T-helper 17 cell (primary cell): ENCODE measurements around the gene CORO1A. TPM values are rescaled to one million over a fixed set of nuclear protein-coding genes. Genes with fewer than 3 reads are reported as not detected.

ENCODE experiments used
- ATAC-seq: fragments of 150-1000 bp; cut with Tn5 transposase; 2 replicates; pipeline ENCODE4 v1.10.0; 2021; ENCODE audit warnings: mild to moderate bottlenecking, moderate library complexity
- DNase-seq, 3 donors: peaks; one replicate each; pipeline versions ENCODE4 v3.0.0 to v3.0.0-alpha.2; 2020 to 2021
- H3K9me3 ChIP-seq: one replicate; pipeline ENCODE4 v1.7.0; 2013; ENCODE audit warnings: low read length, mild to moderate bottlenecking; ENCODE audit not compliant: control insufficient read depth, poor library complexity, severe bottlenecking
- H3K27ac Mint-ChIP-seq: one replicate; pipeline ENCODE4 v1.8.0; 2022; ENCODE audit warnings: mild to moderate bottlenecking, moderate library complexity, mixed read lengths
- H3K27me3 Mint-ChIP-seq: one replicate; pipeline ENCODE4 v1.8.0; 2022; ENCODE audit warnings: mixed read lengths
- H3K36me3 Mint-ChIP-seq: one replicate; pipeline ENCODE4 v1.8.0; 2022; ENCODE audit warnings: low read depth, mixed read lengths
- H3K4me1 Mint-ChIP-seq: one replicate; pipeline ENCODE4 v1.8.0; 2022; ENCODE audit warnings: mild to moderate bottlenecking, mixed read lengths
- H3K4me3 Mint-ChIP-seq: one replicate; pipeline ENCODE4 v1.8.0; 2022; ENCODE audit warnings: mild to moderate bottlenecking, moderate library complexity, mixed read lengths
- total RNA-seq, 4 donors: library from RNA in 2 of 4; stranded (reverse) in 2 of 4; gene quantifications; one replicate each; pipeline ENCODE4 v1.2.3 and lab custom pipeline; 2022 to 2026

The CORO1A gene
- total RNA-seq (100 to 1,000 TPM; 665 to 718 TPM), total RNA-seq (lab: John Stamatoyannopoulos, UW) (344 to 645 reads per million in 2 donors)

DNA sequence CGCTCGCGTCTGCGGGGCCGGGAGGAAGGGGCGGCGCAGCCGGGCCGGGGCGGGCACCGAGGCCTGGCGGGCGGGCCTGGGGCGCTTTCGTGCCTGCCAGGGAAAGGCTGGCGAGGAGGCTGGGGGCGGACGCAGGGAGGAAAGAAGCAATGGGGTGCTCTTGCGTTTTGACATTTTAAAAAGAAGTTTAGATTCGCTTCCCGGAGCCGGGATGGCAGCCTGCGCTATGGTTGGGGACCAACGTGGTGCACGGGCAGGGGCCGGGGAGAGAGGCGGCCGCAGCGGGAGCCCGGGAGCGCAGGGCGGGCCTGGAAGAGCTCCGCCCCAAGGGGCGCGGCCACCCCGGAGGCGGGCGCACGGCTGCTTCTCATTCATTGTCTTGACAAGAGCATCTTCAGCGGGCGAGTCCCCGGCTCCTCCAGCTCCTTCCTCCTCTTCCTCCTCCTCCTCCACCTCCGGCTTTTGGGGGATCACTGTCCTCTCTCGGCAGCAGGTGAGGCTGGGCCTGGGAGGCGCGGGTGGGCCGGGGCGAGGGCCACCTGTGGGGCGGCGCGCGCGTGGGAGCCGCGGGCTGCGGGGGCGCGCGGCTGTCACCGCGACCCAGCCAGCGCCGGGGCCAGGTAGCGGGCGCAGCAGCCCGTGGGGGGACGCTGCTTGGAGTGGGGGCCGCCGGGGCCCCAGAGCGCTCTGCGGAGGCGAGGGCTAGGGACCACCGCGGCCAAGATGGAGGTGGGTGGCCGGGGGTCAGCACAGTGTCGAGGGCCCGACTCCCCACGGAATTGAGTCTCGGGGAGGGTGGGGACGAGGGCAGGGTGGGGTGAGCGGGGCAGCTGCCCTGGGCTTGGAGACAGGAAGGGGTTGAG, at the start of gene CORO1A:
CORO1A (plus strand) TSS at position 370 of the 863 bp plus-strand sequence. CDS start 1,608 bp downstream, outside the sequence.
- Mint-ChIP-seq H3K27me3 (no peaks in the 10 kb centered on the region), H3K4me3 (peak within 1 kb of the TSS; percentile 99), H3K27ac (peak within 1 kb of the TSS; percentile 98), H3K36me3 (peaks cover 15% of the 10 kb centered on the region), H3K4me1 (peaks cover 35% of the 10 kb centered on the region)
- H3K9me3 ChIP-seq: no peaks in the 10 kb centered on the region
- DNase-seq (peak; percentile 70 to 79 (median 76)), ATAC-seq (peak; percentile 63)

DNA sequence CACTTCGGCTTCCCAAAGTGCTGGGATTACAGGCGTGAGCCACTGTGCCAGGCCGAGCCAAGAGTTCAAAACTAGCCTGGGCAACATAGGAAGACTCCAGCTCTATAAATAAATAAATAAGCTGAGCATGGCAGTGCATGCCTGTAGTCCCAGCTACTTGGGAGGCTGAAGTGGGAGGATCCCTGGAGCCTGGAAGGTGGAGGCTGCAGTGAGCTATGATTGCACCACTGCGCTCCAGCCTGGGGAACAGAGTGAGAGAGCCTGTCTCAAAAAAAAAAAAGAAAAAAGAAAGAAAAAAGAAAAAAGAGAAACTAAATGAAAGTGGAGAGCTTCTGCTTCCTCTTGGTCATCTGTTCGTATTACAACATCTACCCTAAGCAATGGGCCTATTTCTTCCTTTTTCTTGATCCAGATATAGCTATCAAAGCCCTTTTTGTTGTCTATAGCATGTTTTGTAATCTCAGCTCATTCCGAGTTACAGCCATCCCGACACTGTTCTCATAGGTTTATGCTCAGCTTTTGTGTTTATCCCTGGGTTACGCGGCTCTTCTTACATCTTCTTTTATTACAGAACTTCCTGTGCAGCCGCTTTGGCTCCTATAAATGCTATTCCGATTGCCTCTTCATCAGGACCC, 46.3 kb upstream of the CORO1A start:
- no peaks in the 10 kb centered on the region for H3K36me3 Mint-ChIP-seq
- peaks cover 11% of the 10 kb centered on the region for H3K4me1 Mint-ChIP-seq
- H3K4me3 Mint-ChIP-seq: no peak overlapping the region
- ATAC-seq (no peak), DNase-seq (no peak)
- no peaks in the 10 kb centered on the region for H3K9me3 ChIP-seq
- H3K27ac Mint-ChIP-seq: peak overlapping the region; percentile 53
- H3K27me3 Mint-ChIP-seq: no peaks in the 10 kb centered on the region

DNA sequence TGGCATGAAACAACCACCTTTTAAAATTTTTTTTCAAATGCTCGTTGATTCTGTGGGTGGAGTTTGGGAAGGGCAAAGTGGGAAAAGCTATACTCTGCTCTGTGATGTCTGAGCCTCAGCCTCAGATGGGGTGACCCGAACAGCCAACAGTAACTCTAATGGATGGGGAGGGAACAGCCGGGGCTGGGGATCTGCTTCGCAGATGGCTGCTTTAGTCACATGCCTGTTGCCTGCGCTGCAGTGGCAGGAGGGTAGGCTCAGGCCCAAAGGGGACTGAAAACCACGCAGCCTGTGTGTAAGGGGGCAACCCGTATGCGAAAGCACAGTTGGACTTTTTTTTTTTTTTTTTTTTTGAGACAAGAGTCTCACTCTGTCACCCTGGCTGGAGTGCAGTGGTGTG, 45.5 kb upstream of the CORO1A start:
- no peak overlapping the region for H3K27ac Mint-ChIP-seq
- H3K27me3 Mint-ChIP-seq: no peaks in the 10 kb centered on the region
- no peak for ATAC-seq
- no peaks in the 10 kb centered on the region for H3K9me3 ChIP-seq
- H3K4me1 Mint-ChIP-seq: peaks cover 11% of the 10 kb centered on the region
- DNase-seq: no peak
- no peaks in the 10 kb centered on the region for H3K36me3 Mint-ChIP-seq
- no peak overlapping the region for H3K4me3 Mint-ChIP-seq

DNA sequence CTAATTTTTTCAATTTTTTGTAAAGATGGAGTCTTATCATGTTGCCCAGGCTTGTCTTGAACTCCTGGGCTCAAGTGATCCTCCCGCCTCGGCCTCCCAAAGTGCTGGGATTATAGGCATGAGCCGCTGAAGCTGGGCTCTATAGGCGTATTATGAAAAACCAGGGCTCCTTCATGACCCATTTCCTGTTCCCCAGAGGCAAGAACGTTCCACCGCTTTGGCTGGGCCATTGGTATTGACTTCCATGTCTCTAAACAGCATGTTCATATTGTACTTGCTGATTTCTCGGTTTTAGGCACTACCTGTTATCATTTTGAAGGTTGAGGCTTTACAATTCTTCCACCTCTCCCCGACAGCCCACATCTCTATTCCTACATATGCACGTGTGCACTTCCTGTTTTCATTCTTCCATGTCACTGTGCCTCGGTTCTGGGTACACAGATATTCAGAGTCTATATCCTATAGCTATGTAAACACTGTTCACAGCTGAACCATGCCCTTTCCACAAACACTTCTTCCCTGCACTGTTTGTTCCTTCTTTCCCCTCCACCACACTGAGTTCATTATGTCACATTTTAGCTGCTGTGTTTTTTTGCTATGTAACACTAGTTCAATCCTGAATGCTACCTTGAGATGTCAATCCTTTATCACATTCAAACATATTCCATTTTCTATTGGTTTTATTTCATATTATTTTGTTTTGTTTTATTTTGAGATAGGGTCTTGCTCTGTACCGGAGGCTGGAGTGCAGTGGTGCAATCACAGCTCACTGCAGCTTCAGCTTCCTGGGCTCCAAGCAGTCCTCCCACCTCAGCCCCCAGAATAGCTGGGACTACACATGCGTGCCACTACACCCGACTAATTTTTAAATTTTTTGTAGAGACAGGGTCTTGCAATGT, 43.6 kb upstream of the CORO1A start:
- no peaks in the 10 kb centered on the region for H3K9me3 ChIP-seq
- peak; percentile 27 for ATAC-seq
- no peaks in the 10 kb centered on the region for H3K27me3 Mint-ChIP-seq
- no peaks in the 10 kb centered on the region for H3K36me3 Mint-ChIP-seq
- H3K27ac Mint-ChIP-seq: peak overlapping the region; percentile 89
- H3K4me1 Mint-ChIP-seq: peaks cover 14% of the 10 kb centered on the region
- DNase-seq: no peak
- peak overlapping the region; percentile 1 for H3K4me3 Mint-ChIP-seq

DNA sequence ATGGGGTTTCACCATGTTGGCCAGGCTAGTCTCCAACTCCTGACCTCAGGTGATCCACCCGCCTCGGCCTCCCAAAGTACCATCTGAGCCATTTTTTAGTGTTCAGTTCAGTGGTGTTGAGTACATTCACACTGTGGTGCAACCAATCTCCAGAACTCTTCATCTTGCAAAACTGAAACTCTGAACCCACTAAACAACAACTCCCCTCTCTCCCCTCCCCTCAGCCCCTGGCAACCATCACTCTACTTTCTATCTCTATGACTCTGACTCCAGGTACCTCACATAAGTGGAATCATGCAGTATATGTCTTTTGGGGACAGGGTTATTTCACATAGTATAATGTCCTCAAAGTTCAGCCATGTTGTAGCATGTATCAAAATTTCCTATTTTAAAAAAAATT, 41.7 kb upstream of the CORO1A start:
- no peaks in the 10 kb centered on the region for H3K36me3 Mint-ChIP-seq
- no peak overlapping the region for H3K27ac Mint-ChIP-seq
- no peak overlapping the region for H3K4me3 Mint-ChIP-seq
- H3K4me1 Mint-ChIP-seq: peaks cover 18% of the 10 kb centered on the region
- H3K9me3 ChIP-seq: no peaks in the 10 kb centered on the region
- DNase-seq (no peak), ATAC-seq (no peak)
- no peaks in the 10 kb centered on the region for H3K27me3 Mint-ChIP-seq

DNA sequence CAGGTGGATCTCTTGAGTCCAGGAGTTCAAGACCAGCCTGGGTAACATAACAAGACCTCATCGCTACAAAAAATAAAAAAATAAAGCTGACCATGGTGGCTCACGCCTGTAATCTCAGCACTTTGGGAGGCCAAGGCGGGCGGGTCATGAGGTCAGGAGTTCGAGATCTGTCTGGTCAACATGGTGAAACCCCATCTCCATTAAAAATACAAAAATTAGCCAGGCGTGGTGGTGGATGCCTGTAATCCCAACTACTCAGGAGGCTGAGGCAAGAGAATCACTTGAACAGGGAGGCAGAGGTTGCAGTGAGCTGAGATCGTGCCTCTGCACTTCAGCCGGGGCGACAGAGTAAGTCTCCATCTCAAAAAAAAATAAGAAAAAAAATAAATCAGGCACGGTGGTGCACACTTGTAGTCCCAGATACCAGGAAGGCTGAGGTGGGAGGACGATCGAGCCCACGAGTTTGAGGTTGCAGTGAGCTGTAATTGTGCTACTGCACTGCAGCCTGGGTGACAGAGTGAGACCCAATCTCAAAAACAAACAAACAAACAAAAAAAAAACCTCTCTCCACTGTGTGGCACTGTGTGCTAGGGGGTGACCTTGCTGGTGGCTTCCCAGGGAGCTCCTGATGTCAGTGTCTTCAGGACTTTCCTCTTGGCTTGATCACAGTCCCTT, 40.6 kb upstream of the CORO1A start:
- DNase-seq (no peak), ATAC-seq (peak; percentile 69)
- H3K4me3 Mint-ChIP-seq: no peak overlapping the region
- H3K36me3 Mint-ChIP-seq: no peaks in the 10 kb centered on the region
- H3K4me1 Mint-ChIP-seq: peaks cover 16% of the 10 kb centered on the region
- H3K27me3 Mint-ChIP-seq: no peaks in the 10 kb centered on the region
- no peaks in the 10 kb centered on the region for H3K9me3 ChIP-seq
- peak overlapping the region; percentile 67 for H3K27ac Mint-ChIP-seq

DNA sequence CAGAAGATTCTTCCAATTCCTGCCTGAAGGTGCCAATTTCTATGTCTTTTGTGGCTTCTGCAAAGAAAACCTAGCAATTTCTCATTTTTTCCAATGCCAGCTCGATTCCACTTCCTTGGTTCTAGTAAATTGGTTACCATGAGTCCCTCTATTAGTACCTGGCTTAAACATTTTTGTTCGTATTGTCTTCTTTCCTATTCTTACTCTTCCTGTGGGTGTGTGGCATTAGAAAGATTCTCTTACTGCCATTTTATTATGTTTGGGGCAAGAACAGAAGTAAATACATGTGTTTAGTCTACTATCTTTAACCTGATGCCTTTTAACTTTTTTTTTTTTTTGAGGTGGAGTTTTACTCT, 40.1 kb upstream of the CORO1A start:
- H3K4me3 Mint-ChIP-seq: no peak overlapping the region
- H3K36me3 Mint-ChIP-seq: no peaks in the 10 kb centered on the region
- peaks cover 16% of the 10 kb centered on the region for H3K4me1 Mint-ChIP-seq
- peak overlapping the region; percentile 67 for H3K27ac Mint-ChIP-seq
- H3K9me3 ChIP-seq: no peaks in the 10 kb centered on the region
- ATAC-seq (no peak), DNase-seq (no peak)
- no peaks in the 10 kb centered on the region for H3K27me3 Mint-ChIP-seq

DNA sequence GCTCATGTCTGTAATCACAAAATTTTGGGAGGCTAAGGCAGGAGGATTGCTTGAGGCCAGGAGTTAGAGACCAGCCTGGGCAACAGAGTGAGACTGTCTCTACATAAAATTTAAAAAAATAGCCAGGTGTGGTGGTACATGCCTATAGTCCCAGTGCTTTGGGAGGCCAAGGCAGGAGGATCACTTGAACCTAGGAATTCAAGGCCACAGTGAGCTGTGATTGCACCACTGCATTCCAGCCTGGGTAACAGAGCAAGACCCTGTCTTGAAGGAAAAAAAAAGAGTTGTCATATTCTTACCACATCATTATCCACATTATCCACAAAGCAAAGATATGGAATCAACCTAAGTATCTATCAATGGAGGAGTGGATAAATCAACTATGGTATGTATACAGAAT, 39.4 kb upstream of the CORO1A start:
- no peak for ATAC-seq
- no peaks in the 10 kb centered on the region for H3K27me3 Mint-ChIP-seq
- no peak for DNase-seq
- no peaks in the 10 kb centered on the region for H3K9me3 ChIP-seq
- no peak overlapping the region for H3K27ac Mint-ChIP-seq
- H3K36me3 Mint-ChIP-seq: no peaks in the 10 kb centered on the region
- H3K4me3 Mint-ChIP-seq: no peak overlapping the region
- H3K4me1 Mint-ChIP-seq: peaks cover 16% of the 10 kb centered on the region

DNA sequence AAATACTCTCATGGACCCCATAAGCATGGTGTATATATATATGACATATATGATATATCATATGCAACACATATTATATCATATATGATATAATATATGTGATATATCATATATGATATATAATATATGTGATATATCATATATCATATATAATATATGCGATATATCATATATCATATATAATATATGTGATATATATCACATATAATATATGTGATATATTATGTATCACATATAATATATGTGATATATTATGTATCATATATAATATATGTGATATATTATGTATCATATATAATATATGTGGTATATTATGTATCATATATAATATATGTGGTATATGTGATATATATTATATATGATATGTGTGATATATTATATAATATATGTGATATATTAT, 38.5 kb upstream of the CORO1A start:
- H3K9me3 ChIP-seq: peaks cover 3% of the 10 kb centered on the region
- no peak for DNase-seq
- H3K4me3 Mint-ChIP-seq: no peak overlapping the region
- H3K4me1 Mint-ChIP-seq: peaks cover 10% of the 10 kb centered on the region
- H3K27me3 Mint-ChIP-seq: no peaks in the 10 kb centered on the region
- no peaks in the 10 kb centered on the region for H3K36me3 Mint-ChIP-seq
- H3K27ac Mint-ChIP-seq: no peak overlapping the region
- no peak for ATAC-seq

DNA sequence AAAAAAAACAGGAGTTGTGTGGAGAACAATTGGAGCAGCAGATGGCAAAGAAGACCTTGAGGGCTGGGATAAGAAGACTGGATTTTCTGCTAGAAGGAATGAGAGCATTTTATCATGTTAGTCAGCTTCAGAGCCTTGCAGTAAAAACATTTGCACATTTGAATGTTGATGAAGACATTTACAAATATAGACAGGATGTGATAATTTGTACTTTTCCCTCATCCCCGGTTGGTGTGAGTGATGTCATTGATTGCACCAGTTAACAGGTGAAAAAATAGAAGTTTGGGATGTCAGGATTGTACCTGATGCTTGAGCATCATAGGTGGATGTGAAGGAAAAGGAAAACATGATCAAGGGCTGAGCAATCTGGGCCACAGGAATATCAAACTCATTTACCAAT, 37.7 kb upstream of the CORO1A start:
- peaks cover 9% of the 10 kb centered on the region for H3K4me1 Mint-ChIP-seq
- H3K27ac Mint-ChIP-seq: no peak overlapping the region
- H3K27me3 Mint-ChIP-seq: no peaks in the 10 kb centered on the region
- DNase-seq (no peak), ATAC-seq (no peak)
- no peaks in the 10 kb centered on the region for H3K36me3 Mint-ChIP-seq
- no peak overlapping the region for H3K4me3 Mint-ChIP-seq
- H3K9me3 ChIP-seq: peaks cover 5% of the 10 kb centered on the region

DNA sequence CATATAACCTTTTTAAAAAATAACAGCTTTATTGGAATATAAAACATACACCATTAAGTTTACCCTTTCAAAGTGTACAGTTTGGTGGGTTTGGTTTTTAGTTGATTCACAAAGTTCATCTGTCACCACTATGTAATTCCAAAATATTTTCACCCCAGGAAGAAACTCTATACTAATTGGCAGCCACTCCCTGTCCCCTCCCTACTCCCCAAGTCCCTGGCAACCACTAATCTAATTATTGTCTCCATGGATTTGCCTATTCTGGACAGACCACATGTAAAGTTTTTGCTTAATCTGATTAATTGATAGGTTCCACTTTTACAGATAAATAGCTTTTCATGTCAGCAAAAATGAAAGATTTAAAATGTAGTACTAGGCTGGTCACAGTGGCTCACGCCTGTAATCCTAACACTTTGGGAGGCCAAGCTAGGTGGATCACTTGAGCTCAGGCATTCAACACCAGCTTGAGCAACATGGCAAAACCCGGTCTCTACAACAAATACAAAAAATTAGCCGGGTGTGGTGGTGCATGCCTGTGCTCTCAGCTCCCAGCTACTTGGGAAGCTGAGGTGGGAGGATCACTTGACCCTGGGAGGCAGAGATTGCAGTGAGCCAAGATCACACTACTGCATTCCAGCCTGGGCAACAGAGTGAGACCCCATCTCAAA, 35.4 kb upstream of the CORO1A start:
- H3K4me1 Mint-ChIP-seq: peaks cover 11% of the 10 kb centered on the region
- H3K36me3 Mint-ChIP-seq: no peaks in the 10 kb centered on the region
- ATAC-seq (no peak), DNase-seq (no peak)
- peaks cover 5% of the 10 kb centered on the region for H3K9me3 ChIP-seq
- H3K27ac Mint-ChIP-seq: no peak overlapping the region
- no peak overlapping the region for H3K4me3 Mint-ChIP-seq
- no peaks in the 10 kb centered on the region for H3K27me3 Mint-ChIP-seq

DNA sequence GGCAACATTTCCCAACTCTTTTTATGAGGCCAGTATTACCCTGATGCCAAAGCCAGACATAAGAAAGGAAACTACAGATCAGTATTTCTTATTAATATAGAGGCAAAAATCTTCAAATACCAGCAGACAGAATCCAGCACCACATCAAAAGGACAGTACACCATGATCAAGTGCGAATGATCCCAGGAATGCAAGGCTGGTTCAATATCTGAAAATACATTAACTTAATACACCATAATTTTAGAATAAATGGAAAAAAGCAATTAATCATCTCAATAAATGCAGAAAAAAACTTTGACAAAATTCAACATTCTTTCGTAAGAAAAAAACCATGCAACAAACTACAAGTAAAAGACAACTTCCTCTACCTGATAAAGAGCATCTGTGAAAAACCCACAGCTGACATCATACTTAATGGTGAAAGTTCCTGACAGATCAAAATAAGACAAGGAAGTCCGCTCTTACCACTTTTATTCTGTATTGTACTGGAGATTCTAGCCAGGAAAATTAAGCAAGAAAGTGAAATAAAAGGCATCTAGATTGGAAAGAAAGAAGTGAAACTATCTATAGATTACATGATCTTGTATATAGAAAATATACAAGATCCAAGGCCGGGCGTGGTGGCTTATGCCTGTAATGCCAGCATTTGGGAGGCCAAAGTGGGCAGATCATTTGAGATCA, 34.0 kb upstream of the CORO1A start:
- peaks cover 6% of the 10 kb centered on the region for H3K4me1 Mint-ChIP-seq
- H3K27me3 Mint-ChIP-seq: no peaks in the 10 kb centered on the region
- DNase-seq (no peak), ATAC-seq (no peak)
- H3K27ac Mint-ChIP-seq: no peak overlapping the region
- no peak overlapping the region for H3K4me3 Mint-ChIP-seq
- H3K36me3 Mint-ChIP-seq: no peaks in the 10 kb centered on the region
- peaks cover 5% of the 10 kb centered on the region for H3K9me3 ChIP-seq
